Cardiac muscle cell (in vitro differentiated cells and primary cell): ENCODE data around the gene POF1B. TPM values are rescaled to one million over a fixed set of nuclear protein-coding genes. Genes with fewer than 3 reads are reported as not detected.
"Not testable (repeated sequence)": the region's sequence is repeated elsewhere in the genome, so short reads cannot be mapped to it uniquely, and the experiment has no call there.

Source experiments
- DNase-seq, 2 donors: peaks; one replicate each; pipeline versions ENCODE4 v3.0.0 to v3.0.0-alpha.2; 2010 to 2017; ENCODE audit warnings: low read depth in 1 of 2, low spot score in 1 of 2
- H3K27ac ChIP-seq: fragments of 200-600 bp; sonication (generic); 2 replicates; pipeline ENCODE4 v1.5.1; 2016
- H3K27me3 ChIP-seq: fragments of 200-600 bp; sonication (generic); 2 replicates; pipeline ENCODE4 v1.6.0; 2016; ENCODE audit warnings: control low read depth
- H3K36me3 ChIP-seq: fragments of 200-600 bp; sonication (generic); 2 replicates; pipeline ENCODE4 v1.5.1; 2016; ENCODE audit warnings: control low read depth
- H3K4me1 ChIP-seq: fragments of 200-600 bp; sonication (generic); 2 replicates; pipeline ENCODE4 v1.8.1; 2017; ENCODE audit warnings: low read depth, mild to moderate bottlenecking, mixed run types
- H3K4me3 ChIP-seq: fragments of 200-600 bp; sonication (generic); 2 replicates; pipeline ENCODE4 v1.5.1; 2016; ENCODE audit warnings: mild to moderate bottlenecking
- H3K9me3 ChIP-seq: fragments of 200-600 bp; sonication (generic); 2 replicates; pipeline ENCODE4 v1.5.1; 2017; ENCODE audit warnings: low read depth, mild to moderate bottlenecking, control low read depth
- polyA plus RNA-seq: library from polyadenylated mRNA; unstranded; fragments of >200 nt; fragmentation: Nextera tagmentation; extraction: Ambion mirVana; gene quantifications from 2 replicates; pipeline ENCODE4 v1.2.1, GENCODE V29; 2016
- total RNA-seq: library from RNA; depleted of rRNA; stranded (reverse); fragments of >200 nt; gene quantifications from 2 replicates; pipeline ENCODE4 v1.2.3, GENCODE V29; 2016
- TF ChIP-seq, protein P1 (sequence below): IDR thresholded peaks from 2 replicates; pipeline ENCODE4 v1.5.1; 2012; ENCODE audit warnings: low read depth, mild to moderate bottlenecking, low read length

The POF1B gene
- total and polyA plus RNA-seq, 2 experiments from 2014 or later = 0.12 TPM; not detected in 1

DNA sequence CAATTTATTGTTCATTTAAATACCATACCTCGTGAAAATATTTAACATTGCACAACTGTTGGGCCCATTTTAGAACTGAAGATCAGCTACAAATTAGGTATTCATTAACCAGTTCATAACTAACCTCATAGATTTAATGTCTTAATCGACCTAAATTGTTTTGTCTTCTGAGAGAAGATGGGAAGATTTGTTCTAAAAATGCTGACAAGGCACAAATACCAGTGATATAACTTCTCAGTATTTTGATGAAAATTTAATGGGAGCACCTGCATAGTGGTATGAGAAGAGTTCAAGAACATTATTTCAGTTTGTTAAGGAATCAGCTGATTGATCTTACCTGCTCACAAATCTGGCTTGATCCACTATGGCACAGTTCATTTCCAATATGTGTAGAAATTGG lies 33.9 kb downstream of the POF1B start:
- no peaks in the 10 kb centered on the region for H3K4me1 ChIP-seq
- no peaks in the 10 kb centered on the region for H3K9me3 ChIP-seq
- no peaks in the 10 kb centered on the region for H3K27me3 ChIP-seq
- no peak overlapping the region for H3K4me3 ChIP-seq
- TF ChIP-seq, protein P1, sequence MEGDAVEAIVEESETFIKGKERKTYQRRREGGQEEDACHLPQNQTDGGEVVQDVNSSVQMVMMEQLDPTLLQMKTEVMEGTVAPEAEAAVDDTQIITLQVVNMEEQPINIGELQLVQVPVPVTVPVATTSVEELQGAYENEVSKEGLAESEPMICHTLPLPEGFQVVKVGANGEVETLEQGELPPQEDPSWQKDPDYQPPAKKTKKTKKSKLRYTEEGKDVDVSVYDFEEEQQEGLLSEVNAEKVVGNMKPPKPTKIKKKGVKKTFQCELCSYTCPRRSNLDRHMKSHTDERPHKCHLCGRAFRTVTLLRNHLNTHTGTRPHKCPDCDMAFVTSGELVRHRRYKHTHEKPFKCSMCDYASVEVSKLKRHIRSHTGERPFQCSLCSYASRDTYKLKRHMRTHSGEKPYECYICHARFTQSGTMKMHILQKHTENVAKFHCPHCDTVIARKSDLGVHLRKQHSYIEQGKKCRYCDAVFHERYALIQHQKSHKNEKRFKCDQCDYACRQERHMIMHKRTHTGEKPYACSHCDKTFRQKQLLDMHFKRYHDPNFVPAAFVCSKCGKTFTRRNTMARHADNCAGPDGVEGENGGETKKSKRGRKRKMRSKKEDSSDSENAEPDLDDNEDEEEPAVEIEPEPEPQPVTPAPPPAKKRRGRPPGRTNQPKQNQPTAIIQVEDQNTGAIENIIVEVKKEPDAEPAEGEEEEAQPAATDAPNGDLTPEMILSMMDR = no peak
- no peak for DNase-seq
- no peaks in the 10 kb centered on the region for H3K36me3 ChIP-seq
- H3K27ac ChIP-seq = no peak overlapping the region

GRCh38 chrX:85327060-85327333 lies 52.5 kb downstream of the POF1B start:
- TF ChIP-seq, protein P1 = no peak
- Histone ChIP-seq H3K4me1 (no peaks in the 10 kb centered on the region), H3K9me3 (no peaks in the 10 kb centered on the region), H3K4me3 (no peak overlapping the region), H3K27ac (no peak overlapping the region), H3K27me3 (no peaks in the 10 kb centered on the region), H3K36me3 (no peaks in the 10 kb centered on the region)
- DNase-seq = no peak

GRCh38 chrX:85326234-85327059 lies 53.0 kb downstream of the POF1B start:
- Histone ChIP-seq H3K27me3 (no peaks in the 10 kb centered on the region), H3K4me1 (no peaks in the 10 kb centered on the region), H3K27ac (no peak overlapping the region), H3K9me3 (no peaks in the 10 kb centered on the region), H3K36me3 (no peaks in the 10 kb centered on the region), H3K4me3 (no peak overlapping the region)
- no peak for DNase-seq
- TF ChIP-seq, protein P1 = no peak

DNA sequence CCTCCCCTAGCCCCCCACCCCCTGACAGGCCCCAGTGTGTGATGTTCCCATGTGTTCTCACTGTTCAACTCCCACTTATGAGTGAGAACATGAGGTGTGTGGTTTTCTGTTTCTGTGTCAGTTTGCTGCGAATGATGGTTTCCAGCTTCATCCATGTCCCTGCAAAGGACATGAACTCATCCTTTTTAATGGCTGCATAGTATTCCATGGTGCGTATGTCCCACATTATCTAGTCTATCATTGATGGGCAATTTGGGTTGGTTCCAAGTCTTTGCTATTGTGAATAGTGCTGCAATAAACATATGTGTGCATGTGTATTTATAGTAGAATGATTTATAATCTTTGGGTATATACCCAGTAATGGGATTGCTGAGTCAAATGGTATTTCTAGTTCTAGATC lies 68.1 kb downstream of the POF1B start:
- not testable (repeated sequence) for H3K4me1 ChIP-seq, DNase-seq, H3K36me3 ChIP-seq, H3K27ac ChIP-seq, H3K27me3 ChIP-seq, H3K9me3 ChIP-seq, H3K4me3 ChIP-seq

GRCh38 chrX:85309717-85310116 lies 69.7 kb downstream of the POF1B start:
- no peaks in the 10 kb centered on the region for H3K9me3 ChIP-seq
- H3K4me1 ChIP-seq = no peaks in the 10 kb centered on the region
- TF ChIP-seq, protein P1 = no peak
- H3K27me3 ChIP-seq = no peaks in the 10 kb centered on the region
- no peak for DNase-seq
- no peaks in the 10 kb centered on the region for H3K36me3 ChIP-seq
- no peak overlapping the region for H3K27ac ChIP-seq
- no peak overlapping the region for H3K4me3 ChIP-seq

DNA sequence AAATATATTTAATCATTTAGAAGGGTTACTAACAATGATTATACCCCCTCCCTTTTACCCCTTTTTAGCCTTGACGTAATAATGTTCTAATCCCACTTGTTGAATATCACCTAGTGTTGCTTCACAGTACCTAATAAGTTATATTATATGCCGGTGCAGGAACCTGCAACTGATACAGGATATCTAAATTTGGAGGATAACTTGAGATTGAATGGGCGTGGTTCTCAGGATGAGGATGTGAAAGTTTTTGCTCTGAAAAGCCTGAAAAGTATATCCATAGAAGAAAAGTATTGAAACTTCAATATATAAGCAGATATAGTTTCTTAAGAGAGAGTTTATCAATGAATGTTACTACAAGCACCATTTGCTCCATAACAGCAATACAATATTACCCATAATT lies 75.9 kb downstream of the POF1B start:
- TF ChIP-seq, protein P1 = no peak
- H3K27ac ChIP-seq = no peak overlapping the region
- no peak overlapping the region for H3K4me3 ChIP-seq
- no peaks in the 10 kb centered on the region for H3K4me1 ChIP-seq
- H3K36me3 ChIP-seq = no peaks in the 10 kb centered on the region
- no peaks in the 10 kb centered on the region for H3K27me3 ChIP-seq
- no peaks in the 10 kb centered on the region for H3K9me3 ChIP-seq
- no peak for DNase-seq
